Brain microvascular endothelial cell (primary cell): ENCODE data around the gene RSAD2.
A peak's percentile ranks its signal among the peaks of the same experiment; 100 is the strongest.

Experiments
- DNase-seq: peaks from one replicate; pipeline ENCODE4 v3.0.0-alpha.2; 2020
- H3K27ac ChIP-seq: fragments of 250-450 bp; sonication (Bioruptor Pico); 2 replicates; pipeline ENCODE4 v1.5.1; 2020; ENCODE audit warnings: mild to moderate bottlenecking, moderate library complexity
- H3K27me3 ChIP-seq: fragments of 250-450 bp; sonication (Bioruptor Pico); replicated peaks from 2 replicates; pipeline ENCODE4 v1.5.1; 2020; ENCODE audit warnings: mild to moderate bottlenecking
- H3K36me3 ChIP-seq: fragments of 250-450 bp; sonication (Bioruptor Pico); replicated peaks from 2 replicates; pipeline ENCODE4 v1.5.1; 2020; ENCODE audit warnings: mild to moderate bottlenecking
- H3K4me3 ChIP-seq: 2 replicates; pipeline ENCODE4 v1.5.1; 2011; ENCODE audit warnings: low read depth, mild to moderate bottlenecking, control low read depth, low read length, moderate library complexity
- in situ Hi-C: cut with HindIII; loops from 2 replicates; pipeline ENCODE4 v1.10.0; 2017; ENCODE audit warnings: low sequenced_read_pairs, low pct_ligation_motif_present
- TF ChIP-seq, protein P1 (sequence below): IDR thresholded peaks from 2 replicates; pipeline ENCODE4 v1.5.1; 2011; ENCODE audit warnings: low read depth, mild to moderate bottlenecking, moderate library complexity, low read length, control low read depth, inconsistent platforms; ENCODE audit errors: missing control alignments

RSAD2 gene

GRCh38 chr2:6865346-6866274, 12.0 kb upstream of the RSAD2 start, which contains the start of gene CMPK2:
TSS of gene CMPK2 (minus strand) at chr2:6865907. CDS start at chr2:6865696, 211 bp downstream.
- Histone ChIP-seq H3K36me3 (no peaks in the 10 kb centered on the region), H3K27ac (no peak within 1 kb of the TSS), H3K27me3 (no peaks in the 10 kb centered on the region), H3K4me3 (peak within 1 kb of the TSS; percentile 64)
- in situ Hi-C loops = no loop called here
- no peak for DNase-seq
- TF ChIP-seq, protein P1, sequence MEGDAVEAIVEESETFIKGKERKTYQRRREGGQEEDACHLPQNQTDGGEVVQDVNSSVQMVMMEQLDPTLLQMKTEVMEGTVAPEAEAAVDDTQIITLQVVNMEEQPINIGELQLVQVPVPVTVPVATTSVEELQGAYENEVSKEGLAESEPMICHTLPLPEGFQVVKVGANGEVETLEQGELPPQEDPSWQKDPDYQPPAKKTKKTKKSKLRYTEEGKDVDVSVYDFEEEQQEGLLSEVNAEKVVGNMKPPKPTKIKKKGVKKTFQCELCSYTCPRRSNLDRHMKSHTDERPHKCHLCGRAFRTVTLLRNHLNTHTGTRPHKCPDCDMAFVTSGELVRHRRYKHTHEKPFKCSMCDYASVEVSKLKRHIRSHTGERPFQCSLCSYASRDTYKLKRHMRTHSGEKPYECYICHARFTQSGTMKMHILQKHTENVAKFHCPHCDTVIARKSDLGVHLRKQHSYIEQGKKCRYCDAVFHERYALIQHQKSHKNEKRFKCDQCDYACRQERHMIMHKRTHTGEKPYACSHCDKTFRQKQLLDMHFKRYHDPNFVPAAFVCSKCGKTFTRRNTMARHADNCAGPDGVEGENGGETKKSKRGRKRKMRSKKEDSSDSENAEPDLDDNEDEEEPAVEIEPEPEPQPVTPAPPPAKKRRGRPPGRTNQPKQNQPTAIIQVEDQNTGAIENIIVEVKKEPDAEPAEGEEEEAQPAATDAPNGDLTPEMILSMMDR = peak; percentile 6

DNA sequence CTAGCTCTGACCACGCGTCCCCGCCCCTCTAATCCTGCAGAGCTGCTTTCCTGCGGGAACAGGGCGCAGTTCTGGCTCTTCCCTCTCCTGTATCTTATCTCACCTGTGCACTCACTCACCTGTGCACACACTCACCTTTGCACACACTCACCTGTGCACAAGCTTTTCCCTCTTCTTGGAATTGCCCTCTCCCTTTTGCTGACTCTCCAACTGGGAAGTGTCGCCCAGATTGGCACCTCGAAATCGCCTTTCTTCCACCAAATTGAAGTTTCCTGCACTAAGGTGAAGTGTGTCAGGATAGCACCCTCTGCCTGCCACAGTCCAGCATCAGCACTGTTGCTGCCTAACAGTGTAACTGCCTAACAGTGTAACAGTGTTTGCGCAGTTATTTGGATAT, 11.3 kb upstream of the RSAD2 start:
- TF ChIP-seq, protein P1 = peak; percentile 76

GRCh38 chr2:6866982-6867381, 10.6 kb upstream of the RSAD2 start:
- in situ Hi-C loops = no loop called here
- no peak overlapping the region for H3K27ac ChIP-seq

More for the DNA sequence above, 11.3 kb upstream of the RSAD2 start:
- Histone ChIP-seq H3K27ac (no peak overlapping the region), H3K27me3 (no peaks in the 10 kb centered on the region), H3K4me3 (peak overlapping the region; percentile 64), H3K36me3 (no peaks in the 10 kb centered on the region)
- in situ Hi-C loops = no loop called here
- DNase-seq = no peak

DNA sequence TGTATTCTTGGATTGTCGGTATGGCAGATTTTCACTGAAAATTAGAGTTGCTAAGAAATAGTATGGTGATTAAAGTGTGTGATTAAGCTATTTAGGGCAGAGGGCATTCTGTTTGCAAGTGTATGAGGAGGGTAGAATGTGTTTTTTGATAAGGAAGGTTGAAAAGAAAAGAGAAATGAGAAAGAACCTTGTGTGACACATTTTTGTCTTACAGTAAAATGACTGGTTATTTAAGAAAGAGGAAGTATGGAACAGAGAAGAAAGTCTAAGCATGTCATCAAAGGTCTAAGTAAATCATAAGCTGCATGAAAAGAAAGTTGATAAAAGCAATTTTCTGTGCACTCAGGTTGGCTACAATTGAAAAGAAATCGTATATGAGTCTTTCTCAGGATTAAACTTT, 5.2 kb upstream of the RSAD2 start:
- in situ Hi-C loops = no loop called here
- TF ChIP-seq, protein P1 = no peak
- DNase-seq = no peak

More at GRCh38 chr2:6866982-6867381, 10.6 kb upstream of the RSAD2 start:
- Histone ChIP-seq H3K4me3 (no peak overlapping the region), H3K36me3 (no peaks in the 10 kb centered on the region), H3K27me3 (no peaks in the 10 kb centered on the region)
- TF ChIP-seq, protein P1 = no peak
- DNase-seq = no peak

GRCh38 chr2:6874032-6874431, 3.5 kb upstream of the RSAD2 start:
- H3K27me3 ChIP-seq = no peaks in the 10 kb centered on the region
- no peak overlapping the region for H3K27ac ChIP-seq
- TF ChIP-seq, protein P1 = no peak
- no peak for DNase-seq
- no peak overlapping the region for H3K4me3 ChIP-seq
- H3K36me3 ChIP-seq = no peaks in the 10 kb centered on the region
- in situ Hi-C loops = no loop called here

More for the DNA sequence above, 5.2 kb upstream of the RSAD2 start:
- Histone ChIP-seq H3K27me3 (no peaks in the 10 kb centered on the region), H3K36me3 (no peaks in the 10 kb centered on the region), H3K4me3 (no peak overlapping the region), H3K27ac (no peak overlapping the region)
